AG10803 (cell line): ENCODE results near the gene SLCO3A1.
A peak's percentile ranks its signal among the peaks of the same experiment; 100 is the strongest.
"Not testable (repeated sequence)": the region's sequence is repeated elsewhere in the genome, so short reads cannot be mapped to it uniquely, and the experiment has no call there.

ENCODE experiments used
- DNase-seq: peaks from one replicate; pipeline ENCODE4 v3.0.0; 2010; ENCODE audit warnings: low read depth
- H3K4me3 ChIP-seq: 2 replicates; pipeline ENCODE4 v1.5.1; 2011; ENCODE audit warnings: mild to moderate bottlenecking, low read length, control low read depth
- CTCF ChIP-seq: conservative IDR thresholded peaks from 2 replicates; pipeline ENCODE4 v1.5.1; 2011; ENCODE audit warnings: mild to moderate bottlenecking, low read length, control low read depth, inconsistent platforms

SLCO3A1 gene

DNA sequence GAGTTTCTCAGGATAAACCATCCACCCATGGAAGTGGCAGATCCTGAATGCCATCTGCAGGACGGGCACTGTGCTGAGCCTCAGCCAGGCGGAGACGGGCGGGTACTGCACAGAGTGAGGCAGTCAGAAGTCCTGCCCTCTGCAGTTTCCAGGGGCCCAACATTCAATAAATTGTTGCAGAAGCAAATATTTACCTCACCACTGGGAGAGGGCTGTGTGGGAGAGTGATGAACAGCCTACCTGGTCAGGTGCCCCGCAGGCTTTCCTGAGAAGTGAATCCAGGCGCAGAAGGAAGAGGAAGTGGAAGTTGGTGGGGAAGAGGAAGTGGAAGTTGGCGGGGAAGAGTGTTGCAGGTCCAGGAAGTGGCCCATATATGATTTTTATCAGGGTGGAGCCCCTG is 100.8 kb downstream of the SLCO3A1 start:
- DNase-seq, result no peak
- H3K4me3 ChIP-seq, result no peak overlapping the region
- TF ChIP-seq CTCF, result no peak

GRCh38 chr15:91956026-91956723 is 102.7 kb downstream of the SLCO3A1 start:
- no peak for TF ChIP-seq CTCF
- DNase-seq, result peak; percentile 53

GRCh38 chr15:91961357-91961756 is 107.8 kb downstream of the SLCO3A1 start:
- no peak for DNase-seq
- no peak for TF ChIP-seq CTCF
- no peak overlapping the region for H3K4me3 ChIP-seq

More at GRCh38 chr15:91956026-91956723, 102.7 kb downstream of the SLCO3A1 start:
- H3K4me3 ChIP-seq, result no peak overlapping the region

- H3K4me3 ChIP-seq, DNase-seq: not testable (repeated sequence)
Measured at GRCh38 chr15:91963747-91964146, 110.2 kb downstream of the SLCO3A1 start.

DNA sequence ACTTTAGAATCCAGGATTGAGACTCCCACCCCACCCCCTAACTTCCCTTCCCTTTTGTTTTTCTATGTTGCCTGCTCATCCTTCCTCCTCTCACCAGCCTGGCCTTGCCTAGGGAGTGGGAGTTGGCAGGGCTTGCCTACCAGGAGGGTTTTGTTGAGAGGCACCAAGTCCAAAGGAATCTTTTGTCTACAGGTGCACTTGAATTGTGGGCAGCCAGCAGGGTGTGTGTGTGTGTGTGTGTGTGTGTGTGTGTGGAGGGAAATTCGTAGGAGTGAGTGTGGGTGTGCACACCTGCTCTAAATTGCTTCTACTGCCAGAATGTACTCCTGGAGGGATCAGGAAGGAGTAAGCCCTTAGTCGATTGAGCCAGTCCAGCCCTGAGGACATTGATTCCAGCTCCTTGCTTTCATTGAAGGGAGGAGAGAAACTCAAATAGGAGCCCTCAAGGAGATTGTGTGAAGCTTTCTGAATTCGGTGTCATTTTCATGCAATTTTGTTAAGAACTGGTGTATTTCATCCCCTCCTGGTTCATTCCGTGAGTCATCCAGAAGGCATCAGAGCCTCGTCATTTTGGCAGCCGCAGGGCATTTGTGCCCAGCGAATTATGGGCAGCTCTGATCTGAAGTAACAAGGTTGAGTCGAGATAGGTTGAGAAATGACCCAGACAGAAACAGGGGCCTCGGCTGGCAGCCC is 112.1 kb downstream of the SLCO3A1 start:
- H3K4me3 ChIP-seq, result no peak overlapping the region
- no peak for TF ChIP-seq CTCF
- peak; percentile 72 for DNase-seq

GRCh38 chr15:91966194-91966552 is 112.7 kb downstream of the SLCO3A1 start:
- no peak for TF ChIP-seq CTCF
- H3K4me3 ChIP-seq, result no peak overlapping the region
- DNase-seq, result no peak

GRCh38 chr15:91967935-91968606 is 114.6 kb downstream of the SLCO3A1 start:
- no peak overlapping the region for H3K4me3 ChIP-seq
- TF ChIP-seq CTCF, result no peak
- DNase-seq, result peak; percentile 8
